A549 treated with AZD2906 at 1 μM for 4 hours (cell line): ENCODE data around the gene CDC45. TPM values are rescaled to one million over a fixed set of nuclear protein-coding genes. Genes with fewer than 3 reads are reported as not detected.

Source experiments
- total RNA-seq: library from RNA; stranded (reverse); fragments of 200-300 nt; extraction: Qiagen RNA extraction; gene quantifications from 5 replicates; pipeline ENCODE4 v1.2.3, GENCODE V29; 2022

CDC45 gene, protein sequence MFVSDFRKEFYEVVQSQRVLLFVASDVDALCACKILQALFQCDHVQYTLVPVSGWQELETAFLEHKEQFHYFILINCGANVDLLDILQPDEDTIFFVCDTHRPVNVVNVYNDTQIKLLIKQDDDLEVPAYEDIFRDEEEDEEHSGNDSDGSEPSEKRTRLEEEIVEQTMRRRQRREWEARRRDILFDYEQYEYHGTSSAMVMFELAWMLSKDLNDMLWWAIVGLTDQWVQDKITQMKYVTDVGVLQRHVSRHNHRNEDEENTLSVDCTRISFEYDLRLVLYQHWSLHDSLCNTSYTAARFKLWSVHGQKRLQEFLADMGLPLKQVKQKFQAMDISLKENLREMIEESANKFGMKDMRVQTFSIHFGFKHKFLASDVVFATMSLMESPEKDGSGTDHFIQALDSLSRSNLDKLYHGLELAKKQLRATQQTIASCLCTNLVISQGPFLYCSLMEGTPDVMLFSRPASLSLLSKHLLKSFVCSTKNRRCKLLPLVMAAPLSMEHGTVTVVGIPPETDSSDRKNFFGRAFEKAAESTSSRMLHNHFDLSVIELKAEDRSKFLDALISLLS
- 23.1 to 26.3 TPM (median 24.5 TPM) in 5 replicates for total RNA-seq

DNA sequence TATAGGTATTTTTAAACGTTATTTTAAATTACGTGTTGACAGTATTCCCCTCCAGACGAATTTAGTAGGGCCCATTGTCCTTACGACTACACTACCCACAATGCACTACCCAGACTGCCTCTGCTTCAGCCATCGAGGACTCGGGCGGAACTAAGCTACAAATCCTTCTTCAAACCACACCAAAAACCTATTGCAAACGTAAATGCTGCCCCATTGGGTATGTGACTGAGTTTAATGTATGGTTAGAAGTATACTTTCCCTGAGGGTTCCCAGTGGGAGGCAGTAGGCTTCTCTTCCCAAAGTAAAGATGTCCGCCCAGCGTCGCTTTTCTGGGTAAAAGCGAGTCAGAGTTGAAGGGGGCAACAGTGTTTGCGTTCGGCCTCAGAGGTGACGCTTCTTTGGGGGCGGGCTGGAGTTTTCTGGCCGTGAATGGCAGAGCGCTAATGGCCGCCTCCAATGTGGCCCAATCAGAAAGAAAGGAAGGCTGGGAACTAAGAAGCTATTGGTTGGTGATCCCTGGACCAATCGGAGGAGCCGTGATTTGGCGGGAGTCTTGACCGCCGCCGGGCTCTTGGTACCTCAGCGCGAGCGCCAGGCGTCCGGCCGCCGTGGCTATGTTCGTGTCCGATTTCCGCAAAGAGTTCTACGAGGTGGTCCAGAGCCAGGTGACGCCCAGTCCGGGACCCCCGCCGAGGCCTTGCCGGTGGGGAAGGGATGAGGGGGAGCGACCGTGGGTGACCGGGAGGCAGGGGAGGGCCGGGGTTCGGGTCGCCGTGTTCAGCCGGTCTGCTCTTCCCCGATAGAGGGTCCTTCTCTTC is at the start of gene CDC45:
Gene CDC45 (plus strand): TSS at position 566 of the 818 bp plus-strand sequence. CDS start 49 bp downstream, at position 615.

DNA sequence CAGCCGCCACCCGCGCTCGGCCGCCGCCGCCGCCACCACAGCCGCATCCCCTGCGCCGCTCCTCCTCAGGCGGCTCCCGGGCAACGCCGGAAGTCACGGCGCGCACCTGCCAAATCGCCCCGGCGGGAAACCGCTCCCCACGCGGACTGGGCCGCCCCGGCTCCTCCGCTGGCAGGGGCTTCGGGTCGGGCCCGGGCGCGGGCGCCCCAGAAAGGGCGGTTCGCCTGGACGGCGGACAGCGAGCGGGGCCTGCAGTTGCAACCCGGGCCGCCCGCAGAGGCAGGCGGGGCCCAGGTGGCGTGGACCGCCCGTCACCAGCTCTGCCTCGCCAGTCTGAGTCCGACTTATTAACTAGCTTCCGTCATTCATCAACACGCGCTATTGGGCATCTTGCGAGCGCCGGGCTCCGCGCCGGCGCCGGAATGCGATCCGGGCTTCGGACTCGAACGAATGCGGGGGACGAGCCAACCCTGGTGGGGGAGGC is 48.0 kb upstream of the CDC45 start, which contains the start of gene HIRA:
Gene HIRA (minus strand): TSS at position 85 of the 484 bp plus-strand sequence. CDS start 257 bp downstream, outside the sequence.

DNA sequence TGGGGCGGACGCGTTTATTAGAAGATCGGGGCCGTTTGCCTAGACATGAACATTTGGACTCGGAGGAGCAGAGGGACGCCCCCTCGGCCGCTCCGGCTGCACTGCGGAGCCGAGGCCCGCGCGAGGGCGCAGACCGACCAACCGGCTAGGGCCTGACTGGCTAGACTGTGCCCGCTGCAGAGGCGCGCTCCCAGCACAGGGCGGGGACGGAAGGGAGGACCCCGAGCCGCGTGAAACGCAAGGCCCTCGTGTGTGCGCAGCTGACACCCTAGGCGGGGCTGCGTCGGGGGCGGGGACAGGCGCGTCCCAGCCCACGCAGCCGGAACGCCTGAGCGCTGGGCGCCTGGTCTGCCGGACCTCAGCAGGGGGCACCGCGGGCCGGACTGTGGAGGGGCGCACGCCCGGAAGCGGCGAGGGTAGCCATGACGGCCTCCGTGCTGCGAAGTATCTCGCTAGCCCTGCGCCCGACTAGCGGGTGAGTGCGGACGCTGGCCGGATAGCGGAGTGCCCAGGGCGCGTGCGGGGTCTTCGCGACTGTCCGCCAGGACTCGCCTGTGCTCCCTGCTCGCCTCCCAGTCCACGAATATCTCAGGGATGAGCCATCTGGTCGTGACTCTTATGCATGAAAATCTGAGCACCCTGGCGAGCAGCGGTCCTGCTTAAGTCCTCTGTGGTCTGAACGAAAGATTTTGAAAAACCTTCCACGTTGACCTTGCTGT is 47.4 kb upstream of the CDC45 start, which contains the start of gene MRPL40:
Gene MRPL40 (plus strand): TSS at position 413 of the 719 bp plus-strand sequence. CDS start 10 bp downstream, at position 423.

DNA sequence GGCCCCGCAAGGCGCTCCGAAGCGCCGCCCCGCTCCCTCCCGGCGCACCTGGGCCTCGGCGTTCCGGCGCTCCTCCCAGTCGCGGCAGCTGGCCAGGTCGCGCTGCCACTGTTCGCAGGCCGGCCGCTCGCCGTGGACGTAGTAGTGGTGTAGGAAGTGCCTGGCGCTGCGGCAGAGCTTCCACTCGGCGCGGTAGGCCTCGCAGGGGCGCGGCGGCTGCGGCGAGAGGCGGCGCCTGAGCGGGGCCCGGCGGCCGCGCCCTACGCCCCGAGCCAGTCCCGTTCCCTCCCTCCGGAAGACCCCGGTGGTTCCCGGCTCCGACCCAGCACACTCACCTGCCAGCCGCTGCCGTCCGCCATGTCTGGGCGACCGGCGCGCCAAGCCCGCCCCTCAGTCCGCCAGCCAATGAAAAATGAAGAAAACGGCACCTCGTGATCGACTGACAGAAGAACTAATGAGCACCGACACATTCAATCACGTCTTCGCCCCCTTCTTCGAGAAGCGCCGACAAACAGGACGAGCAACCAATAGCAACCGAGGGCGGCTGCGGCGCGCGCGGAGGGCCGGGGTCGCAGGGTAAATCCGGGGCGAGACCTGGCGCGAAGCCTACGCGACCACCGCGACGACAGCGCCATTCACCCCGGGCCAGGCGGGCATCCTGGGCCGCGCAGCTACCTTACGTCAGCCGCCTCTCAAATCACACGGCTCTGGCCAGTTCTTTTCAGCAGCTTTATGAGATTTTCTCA is 32.2 kb upstream of the CDC45 start, which contains the start of gene C22orf39:
Gene C22orf39 (minus strand): TSS at position 382 of the 746 bp plus-strand sequence. CDS start 23 bp downstream, at position 359.

DNA sequence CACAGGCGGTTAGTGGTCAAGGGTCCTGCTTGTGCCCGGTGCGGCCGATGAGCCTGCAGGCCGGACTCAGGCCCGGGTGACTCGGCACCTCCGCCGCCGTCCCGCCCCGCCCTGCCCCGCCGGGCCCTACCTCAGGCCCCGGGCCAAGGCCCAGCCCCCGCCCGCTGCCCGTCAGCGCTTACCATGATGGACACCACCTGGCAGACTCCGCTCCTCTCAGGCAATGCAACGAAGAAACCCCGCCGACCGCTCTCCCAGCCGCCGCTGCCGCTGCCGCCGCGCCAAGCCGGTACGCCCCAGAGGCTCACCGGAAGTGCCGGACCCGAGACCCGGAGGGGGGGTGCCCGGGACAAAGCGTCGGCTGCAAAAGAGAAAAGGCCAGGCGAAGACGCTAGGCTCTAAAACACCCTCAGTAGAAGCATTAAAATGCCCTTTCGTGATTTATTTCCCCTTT is 792 bp upstream of the CDC45 start, which contains the start of gene UFD1:
Gene UFD1 (minus strand): TSS at position 293 of the 454 bp plus-strand sequence. CDS start 108 bp downstream, at position 185.

DNA sequence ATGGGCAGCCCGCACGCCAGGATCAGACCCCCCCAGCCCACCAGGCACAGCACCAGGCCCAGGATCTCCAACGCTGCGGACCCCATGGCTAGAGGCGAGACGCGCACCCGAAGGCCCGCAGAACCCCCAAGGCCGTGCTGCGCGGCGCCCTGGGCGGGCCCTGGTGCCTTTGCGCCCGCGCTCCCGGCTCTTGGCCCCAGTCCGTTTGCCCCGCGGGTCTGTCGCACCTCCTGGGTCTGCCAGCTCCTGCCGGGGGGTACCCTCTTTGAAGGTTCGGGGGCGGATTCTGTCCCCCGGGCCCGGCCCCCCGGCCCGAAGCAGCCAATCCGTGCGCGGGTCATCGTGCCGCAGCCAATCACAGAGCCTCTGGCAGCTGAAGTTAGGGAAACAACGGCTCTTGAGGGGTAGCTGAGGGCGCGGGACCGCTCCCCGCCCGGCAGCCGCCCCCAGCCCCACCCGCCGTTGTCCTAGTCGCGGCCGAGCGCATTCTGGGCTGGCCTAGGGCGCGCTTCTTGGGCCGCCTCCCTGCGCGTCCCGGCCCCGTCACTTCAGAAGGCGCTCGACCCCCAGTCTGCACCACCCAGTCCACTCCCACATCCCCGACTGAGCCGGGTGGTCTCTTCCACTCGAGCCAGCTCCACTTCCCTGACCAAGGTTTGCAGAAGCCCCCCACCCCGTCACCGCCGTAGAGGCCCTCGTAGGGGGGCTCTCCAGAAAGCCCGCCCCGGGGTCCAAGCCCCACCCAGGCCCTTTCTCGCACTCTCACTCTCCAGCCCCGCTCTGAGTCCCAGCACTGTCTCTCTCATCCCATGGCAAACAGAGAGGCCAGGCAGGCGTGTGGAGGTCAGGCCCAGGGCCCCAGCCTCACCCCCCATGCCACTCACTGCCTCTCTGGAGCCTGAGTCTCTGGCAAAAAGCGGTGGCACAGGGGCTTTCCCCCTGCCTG is 44.7 kb downstream of the CDC45 start, which contains the start of gene CLDN5:
Gene CLDN5 (minus strand): TSS at position 241 of the 946 bp plus-strand sequence. CDS start 155 bp downstream, at position 86.

Other genes with a start within 250 kb of the CDC45 start
- 4.5 to 5.6 TPM (median 5.3 TPM) in 5 replicates for gene CLTCL1, start 188.2 kb upstream of the CDC45 start, total RNA-seq
- 20.7 to 24.5 TPM (median 23.0 TPM) in 5 replicates for gene HIRA, start 48.2 kb upstream of the CDC45 start, total RNA-seq
- gene MRPL40, start 47.4 kb upstream of the CDC45 start, total RNA-seq, result 37.5 to 53.0 TPM (median 45.8 TPM) in 5 replicates
- 11.7 to 16.8 TPM (median 15.7 TPM) in 5 replicates for gene C22orf39, start 32.2 kb upstream of the CDC45 start, total RNA-seq
- 94.9 to 97.7 TPM (median 97.4 TPM) in 5 replicates for gene UFD1, start 727 bp upstream of the CDC45 start, total RNA-seq
- gene CLDN5, start 44.5 kb downstream of the CDC45 start, total RNA-seq, result not detected in 5 replicates
- gene SEPTIN5, start 234.6 kb downstream of the CDC45 start, total RNA-seq, result 7.4 to 11.5 TPM (median 10.3 TPM) in 5 replicates
- gene GP1BB, start 243.6 kb downstream of the CDC45 start, total RNA-seq, result 0.75 to 2.7 TPM (median 2.1 TPM) in 5 replicates